GM21576 (cell line): ENCODE results near the gene OSBPL2.

ENCODE experiments used
- ATAC-seq: cut with Tn5 transposase; IDR thresholded peaks from one replicate; pipeline ENCODE4 v1.9.1; 2021; ENCODE audit warnings: mild to moderate bottlenecking, moderate library complexity; ENCODE audit not compliant: unreplicated experiment

Gene OSBPL2

DNA sequence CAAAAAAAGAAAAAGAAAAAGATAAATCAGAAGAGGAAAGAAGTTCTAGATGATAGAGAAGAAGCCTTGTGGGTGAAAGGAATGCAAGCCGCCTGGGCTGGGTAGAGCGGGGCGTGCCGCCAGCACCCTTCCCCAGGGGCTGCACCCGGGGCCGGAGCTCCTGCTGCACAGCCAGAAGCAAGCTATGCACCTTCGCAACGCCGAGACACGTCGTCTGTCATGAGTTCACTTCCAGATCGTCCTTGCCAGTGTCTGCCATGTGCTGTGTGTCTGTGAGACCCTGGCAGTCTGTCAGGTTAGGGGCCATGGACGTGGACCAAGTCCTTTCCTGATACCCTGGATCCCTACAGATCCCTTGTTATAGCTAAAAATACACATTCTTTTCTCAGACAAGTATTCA, 38.9 kb downstream of the OSBPL2 start:
- ATAC-seq = no peak

DNA sequence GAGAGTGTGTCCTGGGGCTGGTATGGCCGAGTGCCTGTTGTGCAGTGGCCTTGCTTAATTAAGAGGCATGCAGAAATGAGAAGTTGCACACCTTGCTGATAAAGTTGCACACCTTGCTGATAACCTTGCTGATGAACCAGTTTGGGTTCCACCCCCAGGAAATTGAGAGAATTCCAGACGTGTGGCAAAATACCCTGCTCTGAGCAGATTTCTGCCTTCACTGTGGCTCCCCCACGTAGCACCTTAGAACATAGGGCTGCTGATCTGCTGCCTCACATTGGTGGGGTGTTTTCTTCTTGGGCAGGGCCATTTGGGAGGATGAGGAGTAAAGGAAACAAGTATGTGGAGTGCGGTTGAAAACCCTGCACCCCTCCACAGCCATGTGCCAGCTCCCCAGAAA, 42.0 kb downstream of the OSBPL2 start:
- ATAC-seq = no peak

DNA sequence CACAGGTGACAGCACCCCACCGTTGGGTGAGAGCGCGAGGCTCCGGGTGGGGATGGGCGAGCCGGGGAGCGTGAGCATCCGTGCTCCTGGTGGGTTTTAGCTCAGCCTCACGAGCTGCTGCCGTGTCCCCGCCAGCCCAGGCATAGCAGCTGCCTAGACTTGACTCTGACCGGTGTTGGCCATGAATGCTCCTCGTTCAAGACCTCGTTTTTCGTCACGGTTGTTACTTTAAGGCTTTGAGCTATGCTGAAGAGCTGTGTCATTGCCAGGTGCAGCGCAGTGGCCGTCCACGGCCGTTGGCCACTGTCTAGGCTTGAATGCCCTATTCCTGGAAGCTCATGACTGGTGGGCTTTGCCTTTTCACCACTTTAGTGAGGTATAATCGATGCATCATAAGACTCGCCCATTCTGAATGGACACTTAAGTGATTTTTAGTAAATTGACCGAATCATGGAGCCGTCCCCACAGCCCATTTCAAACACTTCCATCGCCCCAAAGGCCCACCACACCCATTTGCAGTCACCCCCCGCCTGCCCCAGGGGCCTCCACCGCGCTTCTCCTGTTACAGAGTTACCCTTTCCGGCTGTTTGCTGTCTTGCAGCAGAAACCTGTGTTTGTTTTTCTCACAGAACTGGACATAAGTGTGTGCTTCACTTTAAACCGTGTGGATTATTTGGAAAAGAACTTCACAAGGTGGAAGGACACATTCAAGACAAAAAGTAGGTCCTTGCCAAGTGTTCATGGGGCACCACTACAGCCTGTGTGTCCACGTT, 43.0 kb downstream of the OSBPL2 start:
- no peak for ATAC-seq

DNA sequence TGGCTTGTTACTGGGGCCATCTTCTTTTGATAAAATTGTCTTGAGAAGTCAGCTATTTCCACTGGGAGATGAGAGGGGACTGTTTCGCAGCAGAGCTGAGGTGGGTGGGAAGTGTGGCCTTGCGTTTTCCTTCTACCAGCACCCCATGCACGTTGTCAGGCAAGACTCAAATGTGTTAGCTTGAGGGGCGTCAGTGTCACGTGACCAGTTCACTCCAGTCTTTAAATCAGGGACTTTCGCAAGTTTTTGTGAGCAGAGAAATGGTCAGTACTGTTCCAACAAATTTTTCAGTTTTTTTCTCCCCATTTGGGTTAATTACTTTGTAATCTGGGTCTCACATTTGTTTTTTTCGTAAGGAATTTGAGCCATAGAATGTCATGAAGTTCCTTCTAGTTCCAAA, 43.8 kb downstream of the OSBPL2 start:
- no peak for ATAC-seq

DNA sequence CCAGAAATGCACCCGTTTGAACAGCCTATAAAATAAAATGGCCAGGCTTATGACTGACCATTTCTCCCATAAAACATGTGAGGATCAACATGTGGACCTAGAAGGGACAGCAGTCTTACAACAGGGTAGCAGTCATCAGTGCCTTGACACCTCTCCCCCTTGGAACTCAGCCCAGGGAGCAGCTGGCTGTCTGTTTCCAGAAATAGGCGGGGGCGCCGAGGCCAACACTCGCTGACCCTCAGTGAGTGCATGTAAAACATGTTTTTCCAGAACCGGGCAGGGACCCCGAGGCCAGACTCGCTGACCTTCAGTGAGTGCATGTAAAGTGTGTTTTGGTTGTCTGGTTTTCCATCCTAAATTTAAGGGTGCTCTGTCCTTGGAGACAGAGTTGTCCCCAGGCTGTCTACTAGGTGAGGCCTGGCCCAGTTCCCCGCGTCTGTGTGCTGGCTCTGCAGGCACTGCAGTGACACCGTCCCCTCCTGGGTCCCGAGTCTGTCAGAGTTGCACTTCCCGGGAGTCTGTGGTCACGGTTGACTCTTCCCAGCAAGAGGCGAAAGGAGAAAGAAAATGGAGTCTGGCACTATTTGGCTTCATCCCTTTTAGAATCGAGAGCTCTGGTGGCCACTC, 44.7 kb downstream of the OSBPL2 start:
- ATAC-seq = no peak

DNA sequence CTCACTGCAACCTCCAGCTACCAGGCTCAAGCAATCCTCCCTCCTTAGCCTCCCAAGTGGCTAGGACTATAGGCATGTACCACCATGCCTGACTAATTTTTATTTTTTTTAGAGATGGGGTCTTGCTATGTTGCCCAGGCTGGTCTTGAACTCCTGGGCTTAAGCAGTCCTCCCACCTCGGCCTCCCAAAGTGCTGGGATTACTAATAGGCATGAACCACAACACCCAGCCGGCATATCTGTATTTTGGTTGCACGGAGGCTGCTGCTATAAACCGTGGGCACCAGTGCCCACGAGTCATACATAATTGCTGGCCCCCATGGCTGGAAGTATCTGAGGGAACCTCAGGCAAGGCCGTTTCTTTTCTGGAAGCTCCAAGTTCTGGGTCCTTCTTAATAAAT, 46.1 kb downstream of the OSBPL2 start:
- no peak for ATAC-seq

DNA sequence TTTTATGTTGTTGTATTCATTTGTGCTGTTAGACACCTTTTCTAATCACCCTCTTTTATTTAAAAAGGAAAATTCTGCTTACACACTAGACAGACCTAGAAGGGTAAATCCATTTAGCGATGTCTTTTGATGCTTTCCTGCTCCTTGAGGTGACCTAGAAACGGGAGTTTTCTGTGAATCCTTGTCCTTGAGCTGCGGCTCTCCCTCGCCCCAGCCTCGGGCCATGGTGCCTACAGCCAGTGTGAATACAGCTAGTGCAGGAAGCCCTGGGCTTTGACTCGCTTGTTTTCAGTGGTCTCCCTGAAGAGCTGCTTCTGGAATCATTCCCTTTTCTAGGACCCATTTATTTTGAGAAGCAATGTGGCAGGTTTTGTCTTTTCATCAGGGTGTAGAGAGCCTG, 46.8 kb downstream of the OSBPL2 start:
- no peak for ATAC-seq

DNA sequence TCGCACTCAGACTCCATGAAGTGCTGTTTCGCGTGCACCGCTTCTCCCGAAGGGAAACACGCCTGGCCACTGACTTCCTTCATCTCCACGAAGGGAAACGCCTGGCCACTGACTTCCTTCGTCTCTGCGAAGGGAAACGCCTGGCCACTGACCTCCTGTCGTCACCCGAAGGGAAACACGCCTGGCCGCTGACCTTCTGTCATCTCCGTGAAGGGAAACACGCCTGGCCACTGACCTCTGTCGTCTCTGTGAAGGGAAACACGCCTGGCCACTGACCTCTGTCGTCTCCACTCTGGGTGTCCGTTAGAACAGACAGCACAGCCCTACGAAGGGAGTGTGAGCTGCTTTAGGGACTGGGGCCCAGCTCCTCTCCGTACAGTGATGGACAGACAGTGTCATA, 47.4 kb downstream of the OSBPL2 start:
- ATAC-seq = no peak

DNA sequence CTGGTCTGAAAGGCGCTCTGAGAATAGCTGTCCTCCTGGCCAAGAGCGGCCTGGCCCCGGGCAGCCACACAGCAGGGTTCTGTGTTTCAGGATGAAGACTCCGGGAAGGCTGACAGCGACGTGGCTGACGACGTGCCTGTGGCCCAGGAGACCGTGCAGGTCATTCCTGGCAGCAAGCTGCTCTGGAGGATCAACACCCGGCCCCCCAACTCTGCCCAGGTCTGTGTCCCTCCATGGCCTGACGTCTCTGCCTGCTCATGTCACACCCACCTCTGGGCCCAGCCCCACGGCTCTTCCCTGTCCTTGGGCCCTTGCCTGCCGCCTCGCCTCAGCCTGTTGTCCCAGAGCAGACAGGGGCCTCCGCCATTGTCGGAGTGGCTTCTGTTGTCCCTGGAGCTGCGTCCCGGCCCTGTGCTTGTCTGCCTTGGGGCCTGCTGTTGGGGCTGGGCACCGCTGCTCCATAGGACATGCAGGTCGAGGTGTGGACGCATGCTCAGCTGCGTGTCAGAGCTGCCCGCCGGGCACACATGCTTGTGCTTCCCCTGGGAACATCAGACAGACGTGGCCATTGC, 48.3 kb downstream of the OSBPL2 start:
- ATAC-seq = no peak

DNA sequence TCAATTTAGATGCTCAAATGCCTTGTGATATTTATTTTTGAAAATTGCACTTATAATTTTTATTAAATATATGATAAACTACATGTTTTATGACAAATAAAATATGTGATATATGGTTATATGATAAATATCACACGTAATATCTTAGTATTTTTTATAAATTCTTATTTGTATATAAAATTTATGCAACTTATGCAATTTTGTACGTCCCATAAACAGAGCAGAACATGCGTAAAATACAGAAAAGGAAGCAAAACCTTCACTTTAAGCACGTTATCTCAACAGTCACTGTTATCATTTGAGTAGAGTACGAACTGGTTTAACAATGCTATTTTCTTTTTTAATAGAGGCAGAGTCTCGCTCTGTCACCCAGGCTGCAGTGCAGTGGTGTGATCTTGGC, 48.8 kb downstream of the OSBPL2 start:
- ATAC-seq = no peak

DNA sequence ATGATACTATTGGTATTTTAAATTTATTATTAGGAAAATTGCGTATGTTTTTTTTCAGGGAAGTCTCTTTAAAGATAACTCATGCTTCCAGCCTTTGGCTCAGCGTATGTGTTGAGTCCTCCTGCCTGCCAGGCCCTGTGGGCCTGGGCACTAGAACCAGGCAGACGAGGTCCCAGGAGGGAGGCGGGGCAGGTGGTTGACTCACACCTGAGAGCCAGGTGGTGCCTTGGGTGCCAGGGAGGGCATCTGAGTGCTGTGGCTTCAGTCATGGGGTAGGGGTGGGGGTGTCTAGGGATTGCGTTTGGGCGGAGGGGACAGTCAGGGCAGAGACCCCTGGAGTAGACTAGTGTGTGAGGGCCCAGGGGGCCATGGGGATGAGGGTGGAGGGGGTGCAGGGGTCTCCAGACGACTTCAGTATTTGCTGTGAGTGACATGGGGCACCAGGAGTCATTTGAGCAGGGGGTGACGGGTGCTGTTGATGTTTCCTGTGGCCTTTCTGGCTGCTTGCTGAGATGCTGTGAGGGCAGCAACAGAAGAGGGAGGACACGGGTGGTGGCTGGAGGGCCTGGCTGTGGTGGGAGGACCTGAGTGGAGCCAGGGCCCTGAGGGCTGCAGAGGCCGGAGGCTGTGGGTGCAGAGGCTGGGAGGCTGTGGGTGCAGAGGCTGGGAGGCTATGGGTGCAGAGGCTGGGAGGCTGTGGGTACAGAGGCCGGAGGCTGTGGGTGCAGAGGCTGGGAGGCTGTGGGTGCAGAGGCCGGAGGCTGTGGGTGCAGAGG, 49.6 kb downstream of the OSBPL2 start:
- ATAC-seq = no peak

DNA sequence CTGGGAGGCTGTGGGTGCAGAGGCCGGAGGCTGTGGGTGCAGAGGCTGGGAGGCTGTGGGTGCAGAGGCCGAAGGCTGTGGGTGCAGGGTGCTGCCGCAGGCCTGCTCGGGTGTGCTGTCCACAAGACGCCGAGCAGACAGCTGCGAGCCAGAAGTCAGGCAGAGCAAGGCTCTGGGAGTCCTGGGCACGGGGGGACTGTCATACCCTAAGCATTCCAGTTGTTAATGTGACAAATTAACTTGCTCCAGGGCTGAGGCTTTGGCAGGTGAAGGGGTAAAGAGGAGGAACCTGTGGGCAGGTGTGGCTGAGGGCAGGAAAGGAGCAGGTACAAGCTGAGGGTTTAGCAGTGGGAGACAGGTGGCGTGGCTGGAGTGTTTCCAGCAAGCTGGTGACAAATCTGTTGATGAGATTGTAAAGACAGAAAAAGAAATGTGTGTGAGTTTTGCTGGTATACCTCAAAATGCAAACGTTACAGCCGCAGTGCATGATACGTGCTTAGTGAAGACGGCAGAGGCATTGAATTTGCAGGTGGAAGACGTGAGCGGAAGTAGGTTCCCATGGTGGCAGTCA, 50.3 kb downstream of the OSBPL2 start:
- no peak for ATAC-seq

DNA sequence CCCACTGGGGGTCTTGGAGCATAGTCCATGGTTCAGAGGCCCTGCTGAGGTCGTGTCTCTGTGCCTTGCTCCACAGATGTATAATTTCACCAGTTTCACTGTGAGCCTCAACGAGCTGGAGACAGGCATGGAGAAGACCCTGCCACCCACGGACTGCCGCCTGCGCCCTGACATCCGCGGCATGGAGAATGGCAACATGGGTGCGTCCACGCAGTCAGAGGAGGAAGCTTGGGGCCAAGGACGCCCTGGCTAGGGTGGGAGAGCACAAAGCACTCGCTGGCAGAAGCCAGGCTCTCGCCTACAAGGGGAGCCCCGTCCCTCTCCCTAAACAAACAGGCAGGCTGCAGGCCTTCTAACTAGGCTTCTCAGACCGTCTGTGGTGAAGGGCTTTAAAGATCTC, 50.8 kb downstream of the OSBPL2 start:
- no peak for ATAC-seq

DNA sequence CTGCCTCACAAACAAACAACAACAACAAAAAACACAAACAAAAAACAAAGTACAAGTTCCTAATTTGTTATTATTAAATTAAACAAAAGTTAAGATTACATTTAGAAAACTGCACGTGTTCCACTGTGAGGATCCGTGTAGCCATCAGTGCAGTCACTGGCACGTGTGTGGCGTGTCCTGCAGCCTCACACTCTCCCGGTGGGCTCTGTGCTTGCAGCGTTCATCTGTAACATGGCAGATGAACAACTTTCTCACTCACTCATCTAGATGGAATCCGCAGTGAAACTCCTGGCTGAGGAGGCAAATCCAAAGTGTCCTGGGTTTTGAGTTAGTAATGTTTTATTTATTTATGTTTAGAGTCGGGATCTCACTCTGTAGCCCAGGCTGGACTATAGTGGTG, 51.6 kb downstream of the OSBPL2 start:
- ATAC-seq = no peak

DNA sequence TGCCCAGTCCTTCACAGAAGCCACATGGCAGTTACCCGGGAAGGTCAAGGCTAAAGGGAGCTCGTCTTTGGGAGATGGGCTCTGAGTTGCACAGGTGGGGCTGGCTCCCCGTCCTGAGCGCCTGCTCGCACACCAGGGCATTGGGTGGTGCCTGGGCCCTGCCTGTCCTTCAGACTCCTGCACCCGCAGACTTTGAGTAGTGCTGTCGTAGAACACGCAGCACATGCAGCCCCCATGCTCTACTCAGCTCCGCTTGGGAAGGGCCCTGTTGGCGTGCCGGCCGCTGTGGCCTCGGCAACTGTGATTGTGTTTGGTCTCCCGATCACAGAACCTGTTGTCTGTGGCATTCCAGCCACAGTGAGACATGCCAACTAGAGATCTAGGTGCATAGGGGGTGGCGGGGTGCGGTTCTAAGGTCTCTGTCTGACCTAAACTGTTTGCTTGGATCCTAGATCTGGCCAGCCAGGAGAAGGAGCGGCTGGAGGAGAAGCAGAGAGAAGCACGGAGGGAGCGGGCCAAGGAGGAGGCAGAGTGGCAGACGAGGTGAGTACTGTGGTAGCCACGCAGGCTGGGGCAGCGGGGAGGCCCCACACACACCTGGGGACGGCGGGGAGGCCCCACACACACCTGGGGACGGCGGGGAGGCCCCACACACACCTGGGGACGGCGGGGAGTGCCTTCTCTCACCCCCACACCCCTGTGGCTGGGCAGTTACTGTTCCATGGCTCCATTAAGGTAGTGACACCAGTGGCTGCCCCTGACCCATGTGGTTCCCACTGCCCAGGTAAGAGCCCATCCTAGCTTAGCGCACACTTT, 53.1 kb downstream of the OSBPL2 start:
- ATAC-seq = no peak

DNA sequence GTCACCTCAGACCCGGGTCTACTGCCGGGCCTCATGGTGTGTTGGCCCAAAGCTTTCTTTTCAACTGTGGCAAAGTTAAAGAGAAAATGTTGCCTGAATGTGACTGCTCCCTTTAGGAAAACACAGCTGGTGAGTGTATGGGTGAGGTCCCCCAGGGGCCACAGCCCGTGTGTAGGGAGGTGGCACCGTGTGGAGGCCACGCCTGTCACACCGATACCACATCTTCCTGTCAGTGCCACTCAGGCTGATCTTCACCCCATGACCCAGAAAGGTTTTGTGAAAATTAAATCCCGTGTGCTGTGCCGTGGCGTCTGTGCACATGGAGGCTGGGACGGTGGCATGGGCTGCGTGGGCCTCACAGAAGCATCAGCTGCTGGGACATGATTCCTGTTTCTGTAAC, 53.8 kb downstream of the OSBPL2 start:
- no peak for ATAC-seq

DNA sequence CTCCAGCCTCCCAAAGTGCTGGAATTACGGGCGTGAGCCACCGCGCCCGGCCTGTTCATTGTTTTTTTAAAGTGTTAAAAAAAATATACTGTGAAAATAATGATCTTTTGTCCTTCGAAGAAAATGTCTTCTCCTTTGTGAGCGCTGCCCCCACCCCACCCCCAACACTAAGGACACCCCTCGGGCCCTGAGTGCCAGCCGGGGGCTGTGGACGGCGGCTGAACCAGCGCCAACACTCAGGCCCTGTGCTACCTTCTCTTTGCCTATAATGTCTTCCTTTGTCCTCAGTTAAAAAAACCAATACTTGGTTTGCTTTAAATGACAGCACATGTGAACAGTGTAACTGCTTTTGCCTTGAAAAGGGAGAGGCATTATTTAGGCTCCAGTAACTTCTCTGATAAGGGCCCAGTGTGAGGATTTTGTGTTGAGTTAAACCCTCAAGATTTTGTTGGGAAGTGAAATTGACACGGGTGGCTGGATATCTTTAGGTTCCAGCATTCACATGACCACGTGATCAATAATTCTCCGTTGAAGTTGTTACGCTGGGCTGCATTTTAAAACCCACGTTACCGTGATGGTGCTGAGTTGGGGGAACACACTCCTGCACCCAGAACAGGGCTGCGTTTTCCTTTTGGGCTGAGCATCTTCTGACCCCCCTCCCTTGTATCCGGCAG, 54.9 kb downstream of the OSBPL2 start:
- no peak for ATAC-seq

DNA sequence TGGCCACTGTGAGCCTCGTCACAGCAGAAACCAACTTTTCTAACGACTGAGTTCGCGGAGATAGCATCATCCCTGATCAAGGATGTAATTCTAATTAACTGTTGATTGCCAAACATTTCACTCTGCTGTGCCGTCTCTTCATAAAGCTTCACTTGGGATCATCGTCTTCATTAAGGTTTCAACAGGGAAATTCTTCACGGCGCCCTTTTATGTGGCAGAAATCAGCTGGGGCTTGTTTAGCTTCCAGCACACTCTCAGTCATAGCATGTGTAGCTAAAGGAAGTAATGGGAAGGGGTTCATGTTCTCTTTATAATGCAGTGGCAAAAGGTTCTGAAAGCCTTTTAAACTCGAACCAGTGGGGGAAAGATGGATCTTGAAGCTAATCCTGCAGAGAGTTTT, 55.6 kb downstream of the OSBPL2 start:
- ATAC-seq = no peak

DNA sequence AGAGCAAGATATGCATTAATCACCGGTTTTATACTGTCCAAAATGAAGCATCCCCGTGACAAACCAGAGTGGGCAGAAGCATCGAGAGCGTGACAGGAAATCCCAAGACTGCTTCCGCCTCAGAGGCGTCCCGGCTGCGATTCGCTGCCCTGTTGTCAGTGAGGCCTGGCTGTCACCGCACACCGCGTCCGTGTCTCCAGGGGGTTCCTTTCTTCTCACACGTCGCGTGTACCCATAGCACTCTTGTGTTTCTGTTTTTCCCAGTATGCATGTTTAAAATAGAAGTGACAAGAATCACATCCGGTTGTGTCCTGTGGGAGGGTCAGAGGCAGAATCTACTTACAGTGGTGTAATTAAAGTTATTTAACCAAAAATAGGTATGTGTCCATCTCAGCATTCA, 56.2 kb downstream of the OSBPL2 start:
- ATAC-seq = no peak
